Lung (tissue), 12 donors: Measurements from ENCODE around the gene NFIA. TPM values are rescaled to one million over a fixed set of nuclear protein-coding genes. Genes with fewer than 3 reads are reported as not detected.

Experiments used
- ATAC-seq: fragments of 200-7000 bp; cut with Tn5 transposase; one replicate; pipeline ENCODE4 v1.9.1; 2020; ENCODE audit warnings: moderate number of reproducible peaks; ENCODE audit not compliant: insufficient read depth, low FRiP score
- DNase-seq, 3 donors: peaks; one replicate each; pipeline ENCODE4 v3.0.0-alpha.2; 2013 to 2017
- H3K27ac ChIP-seq, 2 donors: one replicate each; pipeline ENCODE4 v1.5.1; 2013; ENCODE audit warnings: mild to moderate bottlenecking in 2 of 2, moderate library complexity in 2 of 2, control low read depth in 1 of 2, inconsistent platforms in 1 of 2, low read depth in 1 of 2, low read length in 1 of 2
- H3K27me3 ChIP-seq, 3 donors: one replicate each; pipeline ENCODE4 v1.5.1; 2013; ENCODE audit warnings: low read length in 2 of 3; ENCODE audit not compliant: control insufficient read depth in 3 of 3, insufficient read depth in 3 of 3
- H3K36me3 ChIP-seq, 4 donors: one replicate each; pipeline ENCODE4 v1.5.1; 2013; ENCODE audit warnings: low read length in 4 of 4, mild to moderate bottlenecking in 1 of 4, moderate library complexity in 1 of 4; ENCODE audit not compliant: control insufficient read depth in 4 of 4, insufficient read depth in 4 of 4
- H3K4me1 ChIP-seq, 5 donors: one replicate each; pipeline ENCODE4 v1.5.1; 2013; ENCODE audit warnings: low read length in 5 of 5, mild to moderate bottlenecking in 2 of 5, moderate library complexity in 1 of 5; ENCODE audit not compliant: control insufficient read depth in 5 of 5, insufficient read depth in 5 of 5
- H3K4me3 ChIP-seq: one replicate; pipeline ENCODE4 v1.5.1; 2013; ENCODE audit warnings: mild to moderate bottlenecking, control low read depth, moderate library complexity
- H3K9ac ChIP-seq, 2 donors: one replicate each; pipeline ENCODE4 v1.5.1; 2013; ENCODE audit warnings: low read length in 2 of 2, control low read depth in 1 of 2; ENCODE audit not compliant: insufficient read depth in 1 of 2
- H3K9me3 ChIP-seq, 4 donors: one replicate each; pipeline ENCODE4 v1.5.1; 2013; ENCODE audit warnings: low read length in 3 of 4, mild to moderate bottlenecking in 1 of 4, moderate library complexity in 1 of 4; ENCODE audit not compliant: control insufficient read depth in 4 of 4, insufficient read depth in 3 of 4
- WGBS, 2 donors: extraction: QIAGEN DNeasy Blood & Tissue Kit; methylation state at CpG; one replicate each; pipeline ENCODE4 v1.1.7; 2013; 5-methylcytosine and 5-hydroxymethylcytosine counted together
- polyA plus RNA-seq, 2 donors: library from polyadenylated mRNA; stranded (reverse); fragments of 200-250 nt; gene quantifications; one replicate each; pipeline ENCODE4 v1.2.1, GENCODE V29; 2013
- total RNA-seq, 2 donors: library from RNA; depleted of rRNA in 1 of 2; stranded (reverse); fragments of >200 nt in 1 of 2; gene quantifications; one replicate each; pipeline ENCODE4 v1.2.1, GENCODE V29; 2014 to 2021
- TF ChIP-seq, protein P1 (sequence below): IDR thresholded peaks from 2 replicates; pipeline ENCODE4 v1.5.1; 2012; ENCODE audit warnings: mild to moderate bottlenecking; ENCODE audit errors: control extremely low read depth, extremely low read depth
- donor health status: control.
- donor health status: control.
- donor health status: Bipolar disorder and iron deficiency.
- donor health status: healthy.
- donor health status: DM: yes; HTN: yes; CAD: no.

Gene NFIA
- total and polyA plus RNA-seq, 4 donors, result 3.0 to 63.4 (median 34.2) TPM

DNA sequence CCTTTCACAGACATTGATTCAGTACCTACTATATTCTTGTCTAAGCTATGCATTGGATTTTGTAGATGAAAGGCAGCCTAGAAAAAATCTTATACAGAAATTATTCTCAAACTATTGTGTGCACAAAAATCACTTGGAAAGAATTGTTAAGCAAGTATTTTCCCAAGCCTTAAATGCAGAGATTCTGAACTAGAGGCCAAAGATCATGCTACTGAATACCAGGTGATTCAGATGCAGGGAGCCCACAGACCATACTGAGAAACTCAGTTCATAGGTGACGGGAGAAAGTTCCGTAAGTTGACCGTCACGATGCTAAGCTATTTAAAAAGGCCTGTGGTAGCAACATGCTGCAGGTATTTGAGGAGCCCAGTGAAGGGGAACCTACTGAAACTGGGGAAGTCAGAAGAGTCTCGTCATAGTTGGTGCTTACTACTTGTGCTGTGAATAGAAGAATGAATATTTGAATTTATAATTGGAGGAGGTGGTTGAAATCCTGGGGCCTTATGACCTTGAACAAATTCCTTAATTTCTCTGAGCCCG lies 150.8 kb downstream of the NFIA start:
- TF ChIP-seq, protein P1, sequence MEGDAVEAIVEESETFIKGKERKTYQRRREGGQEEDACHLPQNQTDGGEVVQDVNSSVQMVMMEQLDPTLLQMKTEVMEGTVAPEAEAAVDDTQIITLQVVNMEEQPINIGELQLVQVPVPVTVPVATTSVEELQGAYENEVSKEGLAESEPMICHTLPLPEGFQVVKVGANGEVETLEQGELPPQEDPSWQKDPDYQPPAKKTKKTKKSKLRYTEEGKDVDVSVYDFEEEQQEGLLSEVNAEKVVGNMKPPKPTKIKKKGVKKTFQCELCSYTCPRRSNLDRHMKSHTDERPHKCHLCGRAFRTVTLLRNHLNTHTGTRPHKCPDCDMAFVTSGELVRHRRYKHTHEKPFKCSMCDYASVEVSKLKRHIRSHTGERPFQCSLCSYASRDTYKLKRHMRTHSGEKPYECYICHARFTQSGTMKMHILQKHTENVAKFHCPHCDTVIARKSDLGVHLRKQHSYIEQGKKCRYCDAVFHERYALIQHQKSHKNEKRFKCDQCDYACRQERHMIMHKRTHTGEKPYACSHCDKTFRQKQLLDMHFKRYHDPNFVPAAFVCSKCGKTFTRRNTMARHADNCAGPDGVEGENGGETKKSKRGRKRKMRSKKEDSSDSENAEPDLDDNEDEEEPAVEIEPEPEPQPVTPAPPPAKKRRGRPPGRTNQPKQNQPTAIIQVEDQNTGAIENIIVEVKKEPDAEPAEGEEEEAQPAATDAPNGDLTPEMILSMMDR, result no peak
- H3K27me3 ChIP-seq, result no peaks in the 10 kb centered on the region
- H3K9ac ChIP-seq, result no peak overlapping the region
- H3K4me1 ChIP-seq, result peaks cover 0 to 7% (median 4%) of the 10 kb centered on the region in 5 donors
- H3K36me3 ChIP-seq, result no peaks in the 10 kb centered on the region
- no peak overlapping the region for H3K27ac ChIP-seq
- no peak overlapping the region for H3K4me3 ChIP-seq
- WGBS, 2 donors, result 85 to 94% methylated on average over 6 of the region's 6 CpGs
- ATAC-seq (no peak), DNase-seq (no peak)
- H3K9me3 ChIP-seq, result no peaks in the 10 kb centered on the region

DNA sequence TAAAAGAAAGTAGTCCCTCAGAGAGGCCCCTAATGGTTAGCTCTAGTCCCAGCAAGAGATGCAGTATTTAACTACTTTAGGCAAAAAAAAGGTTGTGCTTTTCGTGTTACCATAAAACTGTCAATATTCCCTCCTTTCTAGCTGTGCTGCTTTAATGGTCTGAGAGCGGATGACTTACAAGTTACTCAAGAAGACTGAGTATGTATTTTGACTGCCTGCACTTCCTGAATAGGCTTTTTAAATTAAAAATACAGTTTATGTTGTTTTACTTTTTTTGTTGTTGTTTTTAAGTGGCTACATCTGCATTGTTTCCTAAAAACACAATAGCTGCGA lies 152.2 kb downstream of the NFIA start:
- WGBS, 2 donors, result 78 to 87% methylated on average over 3 of the region's 3 CpGs
- TF ChIP-seq, protein P1, result no peak
- no peak overlapping the region for H3K4me3 ChIP-seq
- peaks cover 0 to 14% (median 4%) of the 10 kb centered on the region in 5 donors for H3K4me1 ChIP-seq
- no peaks in the 10 kb centered on the region for H3K9me3 ChIP-seq
- ATAC-seq (no peak), DNase-seq (no peak)
- H3K9ac ChIP-seq, result no peak overlapping the region
- no peak overlapping the region for H3K27ac ChIP-seq
- no peaks in the 10 kb centered on the region for H3K27me3 ChIP-seq
- H3K36me3 ChIP-seq, result no peaks in the 10 kb centered on the region

DNA sequence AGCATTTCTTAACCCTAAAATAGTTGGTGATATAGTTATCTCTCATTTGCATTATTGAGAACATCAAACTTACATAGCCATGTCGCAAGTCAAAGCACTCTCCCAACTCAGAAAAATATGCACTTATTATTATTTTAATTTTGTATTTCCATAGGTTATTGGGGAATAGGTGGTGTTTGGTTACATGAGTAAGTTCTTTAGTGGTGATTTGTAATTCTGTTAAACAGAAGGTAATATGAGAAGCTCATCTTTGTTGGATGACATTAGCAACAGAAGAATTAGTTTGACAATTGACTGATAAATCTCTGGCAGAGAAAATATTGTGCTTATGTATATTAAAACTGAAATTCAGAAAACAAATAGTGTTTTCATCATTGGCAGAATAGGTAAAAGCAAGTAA lies 154.8 kb downstream of the NFIA start:
- H3K27ac ChIP-seq, result no peak overlapping the region
- TF ChIP-seq, protein P1, result no peak
- no peak overlapping the region for H3K4me3 ChIP-seq
- peaks cover 0 to 28% (median 12%) of the 10 kb centered on the region in 5 donors for H3K4me1 ChIP-seq
- whole genome bisulfite sequencing, 2 donors, result 95 to 97% methylated on average over 1 of the region's 1 CpG
- ATAC-seq, result no peak
- H3K9me3 ChIP-seq, result no peaks in the 10 kb centered on the region
- H3K36me3 ChIP-seq, result no peaks in the 10 kb centered on the region
- H3K9ac ChIP-seq, result no peak overlapping the region
- no peak for DNase-seq
- H3K27me3 ChIP-seq, result no peaks in the 10 kb centered on the region
